HepG2 (cell line): ENCODE measurements around the gene ARHGAP35. TPM values are rescaled to one million over a fixed set of nuclear protein-coding genes. Genes with fewer than 3 reads are reported as not detected.

Source experiments
- ARHGAP35 ChIP-seq: sonication (generic); formaldehyde crosslinking; IDR thresholded peaks from 2 replicates; pipeline ENCODE4 v1.9.0; 2022; ENCODE audit warnings: mild to moderate bottlenecking, inconsistent platforms, moderate library complexity, missing genetic modification reagents, borderline replicate concordance
- DBP ChIP-seq: sonication (generic); formaldehyde crosslinking; IDR thresholded peaks from 2 replicates; pipeline ENCODE4 v1.4.0; 2020; ENCODE audit warnings: missing genetic modification reagents; ENCODE audit errors: not compliant biosample characterization
- DZIP1 ChIP-seq: sonication (generic); formaldehyde crosslinking; IDR thresholded peaks from 2 replicates; pipeline ENCODE4 v1.5.0; 2020; ENCODE audit warnings: mild to moderate bottlenecking, missing genetic modification reagents
- GABPA ChIP-seq, 2 experiments: IDR thresholded peaks; 2 replicates each; pipeline ENCODE4 v1.6.1; 2011 to 2016; ENCODE audit warnings: low read depth in 2 of 2, low read length in 1 of 2, missing biosample characterization in 1 of 2, missing genetic modification characterization in 1 of 2
- GABPB1 ChIP-seq: IDR thresholded peaks from 2 replicates; pipeline ENCODE4 v1.6.1; 2016; ENCODE audit warnings: mild to moderate bottlenecking, missing genetic modification reagents, moderate library complexity, missing compliant biosample characterization
- HES4 ChIP-seq: sonication (generic); formaldehyde crosslinking; IDR thresholded peaks from 2 replicates; pipeline ENCODE4 v1.9.0; 2021; ENCODE audit warnings: mild to moderate bottlenecking, missing genetic modification reagents, borderline replicate concordance
- NFYB ChIP-seq: sonication (generic); formaldehyde crosslinking; IDR thresholded peaks from 2 replicates; pipeline ENCODE4 v1.4.0; 2020; ENCODE audit warnings: missing genetic modification reagents
- NR2F1 ChIP-seq, 2 experiments: fragments of 450-650 bp in 1 of 2; formaldehyde crosslinking in 1 of 2; IDR thresholded peaks; 2 replicates each; pipeline versions ENCODE4 v1.5.0 to v1.6.1; 2016 to 2020; ENCODE audit warnings: mild to moderate bottlenecking in 1 of 2, missing compliant biosample characterization in 1 of 2, missing genetic modification reagents in 1 of 2, moderate library complexity in 1 of 2
- PHF5A ChIP-seq: IDR thresholded peaks from one replicate; pipeline ENCODE4 v1.6.1; 2018; ENCODE audit warnings: low read depth, missing genetic modification reagents; ENCODE audit not compliant: unreplicated experiment
- SALL1 ChIP-seq: sonication (generic); formaldehyde crosslinking; IDR thresholded peaks from 2 replicates; pipeline ENCODE4 v1.8.0; 2022; ENCODE audit warnings: mild to moderate bottlenecking, missing genetic modification reagents
- SETDB1 ChIP-seq: sonication (generic); formaldehyde crosslinking; IDR thresholded peaks from 2 replicates; pipeline ENCODE4 v1.5.1; 2020; ENCODE audit warnings: missing genetic modification reagents, mild to moderate bottlenecking, borderline replicate concordance
- SMAD9 ChIP-seq: sonication (generic); formaldehyde crosslinking; IDR thresholded peaks from 2 replicates; pipeline ENCODE4 v1.5.1; 2020; ENCODE audit warnings: mild to moderate bottlenecking, missing genetic modification reagents
- SMARCC2 ChIP-seq: fragments of 450-650 bp; IDR thresholded peaks from 2 replicates; pipeline ENCODE4 v1.6.1; 2017; ENCODE audit warnings: antibody characterized with exemption, mild to moderate bottlenecking
- SUZ12 ChIP-seq: fragments of 150-350 bp; IDR thresholded peaks from 2 replicates; pipeline ENCODE4 v1.6.1; 2014; ENCODE audit warnings: low read depth, low read length
- ZFP1 ChIP-seq: IDR thresholded peaks from 2 replicates; pipeline ENCODE4 v1.6.1; 2016
- ZFP91 ChIP-seq: sonication (generic); formaldehyde crosslinking; IDR thresholded peaks from 2 replicates; pipeline ENCODE4 v1.9.0; 2022; ENCODE audit warnings: missing genetic modification reagents, mild to moderate bottlenecking, borderline replicate concordance
- ZMAT3 ChIP-seq: sonication (generic); formaldehyde crosslinking; conservative IDR thresholded peaks from 2 replicates; pipeline ENCODE4 v1.7.0; 2021; ENCODE audit warnings: missing genetic modification reagents
- ZMYM4 ChIP-seq: sonication (generic); formaldehyde crosslinking; IDR thresholded peaks from 2 replicates; pipeline ENCODE4 v1.8.1; 2023; ENCODE audit warnings: mild to moderate bottlenecking, missing genetic modification reagents
- ZNF44 ChIP-seq: sonication (generic); formaldehyde crosslinking; IDR thresholded peaks from 2 replicates; pipeline ENCODE4 v1.5.1; 2020; ENCODE audit warnings: mild to moderate bottlenecking, missing genetic modification reagents
- ZNF546 ChIP-seq: sonication (generic); formaldehyde crosslinking; conservative IDR thresholded peaks from 2 replicates; pipeline ENCODE4 v1.8.1; 2023; ENCODE audit warnings: mild to moderate bottlenecking, missing genetic modification reagents
- ZNF816 ChIP-seq: sonication (generic); formaldehyde crosslinking; IDR thresholded peaks from 2 replicates; pipeline ENCODE4 v1.8.0; 2022; ENCODE audit warnings: missing genetic modification reagents, mild to moderate bottlenecking, borderline replicate concordance
- polyA plus RNA-seq, 8 experiments: library from polyadenylated mRNA; depleted of rRNA in 3 of 8; stranded (reverse) in 7 of 8; unstranded in 1 of 8; fragments of >200 nt; fragmentation: Illumina TruSeq in 4 of 8; extraction: Trizol in 4 of 8; gene quantifications; 2 replicates each; pipeline versions ENCODE4 v1.2.1 to v1.2.3, GENCODE V29; 2011 to 2016; ENCODE audit warnings: low read depth in 4 of 8, missing spikeins in 1 of 8, mixed read lengths in 1 of 8; ENCODE audit not compliant: insufficient read depth in 1 of 8
- total RNA-seq, 5 experiments: library from RNA; depleted of rRNA; stranded (reverse); fragments of >200 nt; fragmentation: Illumina TruSeq; extraction: Trizol; gene quantifications; 2 replicates each; pipeline ENCODE4 v1.2.3, GENCODE V29; 2016; ENCODE audit warnings: low read depth in 1 of 5
- TF ChIP-seq, protein P1 (sequence below): sonication (generic); formaldehyde crosslinking; IDR thresholded peaks from 2 replicates; pipeline ENCODE4 v1.9.0; 2021; ENCODE audit warnings: missing genetic modification reagents, borderline replicate concordance

ARHGAP35 gene
- total and polyA plus RNA-seq, 2 of the 13 experiments (the other 11 are each of a cell fraction or from before 2014, with no cell fraction given) = 30.1 to 30.2 TPM

DNA sequence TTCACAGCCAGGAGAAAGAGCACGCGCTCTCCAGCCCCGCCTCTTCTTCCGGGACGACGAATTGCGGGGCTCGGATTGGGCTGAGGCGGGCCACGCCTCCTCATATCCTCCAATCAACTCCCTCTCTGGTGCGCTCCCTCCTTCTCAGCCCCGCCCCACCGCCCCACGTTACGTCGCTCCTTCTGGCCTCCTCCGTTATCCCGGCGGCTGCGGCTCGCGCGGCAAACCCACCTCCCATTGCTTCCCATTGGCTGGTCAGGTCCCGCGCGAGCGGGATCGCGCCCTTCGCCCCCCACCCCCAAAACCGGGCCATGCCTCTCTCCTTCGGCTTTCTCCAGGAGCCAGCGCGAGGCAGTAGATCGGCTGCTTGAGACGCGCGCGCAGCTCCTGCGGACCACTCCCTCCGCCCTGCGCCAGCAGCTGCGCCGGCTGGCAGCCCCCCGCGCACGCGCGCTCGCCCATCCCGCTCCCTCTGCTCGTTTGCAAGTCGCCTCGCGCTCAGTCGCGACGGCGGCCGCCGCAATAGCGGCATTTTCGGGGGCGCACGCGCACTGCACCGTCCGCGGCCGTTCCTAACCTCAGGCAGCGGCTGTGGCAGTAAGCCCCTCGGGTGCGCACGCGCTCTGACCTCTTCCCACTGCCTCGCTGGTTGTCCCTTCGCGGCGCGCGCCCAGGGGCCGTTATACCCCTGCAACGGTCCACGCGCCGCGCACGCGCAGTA lies 512 bp upstream of the ARHGAP35 start (continued):
- peak; percentile 33 for TF ChIP-seq DBP (CRISPR knock-in tag)
- peak; percentile 88 for TF ChIP-seq ZFP91 (CRISPR knock-in tag)
- peak; percentile 11; the same call in 1 of the 2 replicates for TF ChIP-seq HES4
- TF ChIP-seq, protein P1, sequence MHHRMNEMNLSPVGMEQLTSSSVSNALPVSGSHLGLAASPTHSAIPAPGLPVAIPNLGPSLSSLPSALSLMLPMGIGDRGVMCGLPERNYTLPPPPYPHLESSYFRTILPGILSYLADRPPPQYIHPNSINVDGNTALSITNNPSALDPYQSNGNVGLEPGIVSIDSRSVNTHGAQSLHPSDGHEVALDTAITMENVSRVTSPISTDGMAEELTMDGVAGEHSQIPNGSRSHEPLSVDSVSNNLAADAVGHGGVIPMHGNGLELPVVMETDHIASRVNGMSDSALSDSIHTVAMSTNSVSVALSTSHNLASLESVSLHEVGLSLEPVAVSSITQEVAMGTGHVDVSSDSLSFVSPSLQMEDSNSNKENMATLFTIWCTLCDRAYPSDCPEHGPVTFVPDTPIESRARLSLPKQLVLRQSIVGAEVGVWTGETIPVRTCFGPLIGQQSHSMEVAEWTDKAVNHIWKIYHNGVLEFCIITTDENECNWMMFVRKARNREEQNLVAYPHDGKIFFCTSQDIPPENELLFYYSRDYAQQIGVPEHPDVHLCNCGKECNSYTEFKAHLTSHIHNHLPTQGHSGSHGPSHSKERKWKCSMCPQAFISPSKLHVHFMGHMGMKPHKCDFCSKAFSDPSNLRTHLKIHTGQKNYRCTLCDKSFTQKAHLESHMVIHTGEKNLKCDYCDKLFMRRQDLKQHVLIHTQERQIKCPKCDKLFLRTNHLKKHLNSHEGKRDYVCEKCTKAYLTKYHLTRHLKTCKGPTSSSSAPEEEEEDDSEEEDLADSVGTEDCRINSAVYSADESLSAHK (CRISPR knock-in tag) = no peak
- TF ChIP-seq ZNF44 (CRISPR knock-in tag) = no peak
- TF ChIP-seq PHF5A (CRISPR knock-in tag) = no peak
- peak; percentile 90 for TF ChIP-seq NFYB (CRISPR knock-in tag)
- peak; percentile 81; the same call in 1 of the 2 replicates for TF ChIP-seq GABPB1 (CRISPR knock-in tag)
- TF ChIP-seq ZMYM4 = peak; percentile 64
- no peak for TF ChIP-seq ZFP1 (CRISPR knock-in tag)
- TF ChIP-seq ARHGAP35 (CRISPR knock-in tag) = 0 out of 2 replicates have a peak, but pooled peaks have one; percentile 41
- no peak for TF ChIP-seq ZNF816 (CRISPR knock-in tag)
- no peak; the same call in 1 of the 2 replicates for TF ChIP-seq SALL1 (CRISPR knock-in tag)
- no peak for TF ChIP-seq SETDB1 (CRISPR knock-in tag)
- TF ChIP-seq SMAD9 (CRISPR knock-in tag) = no peak; the same call in 1 of the 2 replicates
- peak; percentile 68; the same call in 1 of the 2 replicates for TF ChIP-seq ZMAT3 (CRISPR knock-in tag)
- peak; percentile 77; the same call in 1 of the 2 replicates for TF ChIP-seq DZIP1
- TF ChIP-seq SMARCC2 = no peak
- no peak for TF ChIP-seq NR2F1 (CRISPR knock-in tag; IDR thresholded peaks at IDR 0.05)
- no peak for TF ChIP-seq GABPA (IDR thresholded peaks at IDR 0.05; ENCODE audit: low read depth, low read length)
- TF ChIP-seq GABPA (CRISPR knock-in tag; IDR thresholded peaks at IDR 0.05; ENCODE audit: low read depth) = 0 out of 2 replicates have a peak, but pooled peaks have one; percentile 62
- TF ChIP-seq SUZ12 = no peak
- no peak for TF ChIP-seq ZNF546 (CRISPR knock-in tag)
